GM11168 (cell line): Measurements from ENCODE around the gene ABCB11.
"Not testable (repeated sequence)": the region's sequence is repeated elsewhere in the genome, so short reads cannot be mapped to it uniquely, and the experiment has no call there.

Experiments used
- in situ Hi-C: fragments of 300-500 bp; cut with MboI; formaldehyde crosslinking; loops from one replicate; pipeline ENCODE4 v1.12.0; 2022; ENCODE audit warnings: low sequenced_read_pairs; ENCODE audit not compliant: unreplicated experiment

Gene ABCB11

GRCh38 chr2:169031202-169031601, at the start of gene ABCB11:
Gene ABCB11, minus strand, starts transcription at chr2:169031324. Its CDS starts 13,199 bp downstream, at chr2:169018125.
- in situ Hi-C loops, result no loop called here

DNA sequence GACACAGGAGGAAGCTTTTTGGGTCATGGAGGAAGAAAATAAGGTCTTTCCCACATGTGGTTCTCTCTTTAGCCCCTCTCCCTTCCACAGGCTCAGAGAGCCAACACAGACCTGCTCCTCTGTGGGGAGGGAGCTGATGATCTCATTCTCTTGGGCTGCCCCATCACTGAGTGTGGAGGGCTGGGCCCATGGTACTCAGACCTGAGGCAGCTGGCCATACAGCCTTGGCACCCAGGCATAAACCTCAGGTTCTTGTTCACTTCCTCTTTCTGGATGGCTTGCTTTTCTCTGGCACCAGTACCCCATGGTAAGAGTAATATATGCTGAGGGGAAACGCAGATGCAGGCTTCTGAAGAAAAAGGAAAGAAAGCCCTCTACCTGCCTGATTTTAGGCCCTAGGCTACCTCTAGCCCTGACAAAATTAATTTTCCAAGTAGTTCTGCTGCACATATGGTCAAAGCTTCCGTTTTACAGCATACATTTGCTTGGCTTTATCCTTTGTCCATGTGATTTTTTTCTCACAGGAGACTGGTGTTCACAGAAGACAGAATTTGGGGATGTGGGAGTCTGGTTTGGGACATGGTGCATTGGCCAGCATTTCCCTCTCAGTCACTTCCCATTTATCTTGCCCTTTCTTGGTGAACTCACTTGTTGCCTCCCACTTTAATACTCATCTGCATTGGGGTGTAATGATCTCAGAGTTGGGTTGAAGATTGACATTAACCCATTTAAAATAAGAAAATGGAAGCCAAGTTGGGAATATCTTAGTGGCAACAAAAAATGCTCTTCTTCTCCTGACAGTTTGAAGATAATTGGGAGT, 49.3 kb upstream of the ABCB11 start:
- in situ Hi-C loops, result no loop called here

DNA sequence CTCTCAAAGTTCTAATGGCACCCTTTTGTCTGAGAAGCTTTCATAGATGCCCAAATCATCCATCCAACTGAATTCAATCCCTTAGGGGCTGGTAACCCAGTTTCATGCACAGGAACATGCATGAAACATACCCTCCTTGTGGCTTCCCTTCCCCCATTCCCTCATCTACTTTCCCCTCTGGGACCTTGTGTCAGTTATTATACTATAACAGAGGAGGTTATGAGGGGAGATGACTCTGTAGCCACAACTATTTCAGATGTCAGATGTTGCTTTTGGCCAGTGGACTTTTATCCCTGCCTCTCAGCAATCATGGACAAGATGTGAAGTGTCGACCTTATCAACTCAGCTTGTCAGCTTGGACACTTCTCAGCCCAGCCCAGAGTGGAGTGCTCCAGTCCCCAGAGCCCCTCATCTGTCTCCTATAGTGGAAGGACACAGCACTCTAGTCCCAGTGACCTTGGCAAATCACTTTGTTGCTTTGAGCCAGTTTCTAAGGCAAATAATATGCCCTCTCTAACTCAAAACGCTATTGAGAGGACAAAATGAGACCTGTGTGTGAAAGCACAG, 46.6 kb upstream of the ABCB11 start:
- in situ Hi-C loops, result no loop called here

- in situ Hi-C loops, result no loop called here
These were observed 43.0 kb upstream of the ABCB11 start for GRCh38 chr2:169073963-169074751.

DNA sequence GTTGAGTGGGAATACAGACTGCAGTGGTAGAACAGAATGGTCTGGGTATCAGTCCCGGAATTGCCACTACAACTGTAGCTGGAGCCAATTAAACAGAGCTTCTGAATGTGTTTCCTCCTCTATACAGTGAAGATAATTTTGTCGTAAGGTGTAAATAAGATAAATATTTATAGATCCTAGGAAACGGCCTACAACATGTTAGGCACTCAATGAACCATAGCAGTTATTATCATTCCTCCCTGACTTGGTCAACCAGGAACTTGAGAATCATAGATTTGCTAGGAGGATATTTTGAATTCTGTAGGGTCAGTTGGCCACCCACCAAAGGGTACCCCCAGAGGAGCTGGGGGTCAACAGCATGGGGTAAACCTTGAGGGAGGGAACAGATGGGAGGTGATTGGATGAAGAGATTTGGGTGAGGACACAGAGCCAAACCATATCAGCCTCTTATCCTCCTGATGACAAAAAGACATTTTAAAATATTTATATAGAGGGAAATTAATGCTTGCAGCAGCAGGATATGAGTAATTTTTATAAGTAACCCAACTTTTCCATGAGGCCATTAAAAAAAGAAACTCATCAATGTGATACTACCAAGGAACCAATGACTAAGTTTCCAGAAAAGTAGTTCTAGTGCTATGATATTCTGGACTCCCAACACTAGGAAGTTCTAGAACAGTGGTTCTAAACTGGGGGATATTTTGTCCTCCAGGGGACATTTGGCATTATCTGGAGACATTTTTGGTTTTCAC, 42.3 kb upstream of the ABCB11 start:
- in situ Hi-C loops, result no loop called here

- in situ Hi-C loops, result no loop called here
These were observed 41.2 kb upstream of the ABCB11 start for GRCh38 chr2:169072163-169072925.

- in situ Hi-C loops, result no loop called here
These were observed 40.3 kb upstream of the ABCB11 start for GRCh38 chr2:169071455-169071854.

DNA sequence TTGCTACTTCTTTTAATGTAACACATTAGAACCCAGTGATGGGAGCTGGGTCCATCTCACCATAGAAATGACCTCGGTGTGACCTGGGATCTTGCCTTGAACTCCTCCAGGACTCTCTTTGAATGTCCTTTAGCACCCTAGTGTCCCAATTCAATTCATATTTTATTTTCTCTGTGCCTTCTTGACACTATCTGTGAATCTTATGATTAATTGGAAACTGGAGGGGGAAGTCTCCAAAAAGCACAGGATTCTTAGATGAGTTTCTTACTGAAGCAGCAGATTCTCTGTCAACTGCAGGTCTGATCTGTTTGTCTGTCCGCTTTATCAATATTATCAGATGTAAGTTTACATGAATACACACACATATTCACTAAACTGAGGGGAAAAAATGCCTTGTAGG, 38.7 kb upstream of the ABCB11 start:
- in situ Hi-C loops, result no loop called here

- in situ Hi-C loops, result no loop called here
These were observed 38.2 kb upstream of the ABCB11 start, which contains the start of gene DHRS9 for GRCh38 chr2:169069341-169069740. Gene DHRS9, plus strand, starts transcription at chr2:169069563. Its CDS starts 12,019 bp downstream, at chr2:169081582.

DNA sequence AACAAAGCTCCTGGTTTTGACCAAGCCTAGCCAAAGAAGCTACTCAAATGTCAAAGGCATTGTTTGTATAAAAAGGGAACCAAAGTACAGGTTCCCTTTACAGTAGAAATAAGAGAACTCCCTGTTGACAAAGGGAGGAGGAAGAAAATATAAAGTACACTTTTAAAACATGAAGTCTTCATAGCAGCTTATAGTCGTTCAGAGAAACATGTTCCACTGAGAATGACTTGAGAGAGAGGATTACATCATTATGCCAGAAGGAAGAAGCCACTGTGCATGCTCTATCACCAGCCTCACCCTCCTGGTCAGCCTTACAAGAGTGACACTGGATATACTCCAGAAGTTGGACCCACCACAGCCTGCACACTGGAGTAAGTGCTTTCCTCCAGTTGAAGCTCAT, 35.8 kb upstream of the ABCB11 start:
- in situ Hi-C loops, result no loop called here

- in situ Hi-C loops, result no loop called here
These were observed 34.9 kb upstream of the ABCB11 start for GRCh38 chr2:169065864-169066517.

- in situ Hi-C loops, result no loop called here
These were observed 34.3 kb upstream of the ABCB11 start for GRCh38 chr2:169065422-169065821.

DNA sequence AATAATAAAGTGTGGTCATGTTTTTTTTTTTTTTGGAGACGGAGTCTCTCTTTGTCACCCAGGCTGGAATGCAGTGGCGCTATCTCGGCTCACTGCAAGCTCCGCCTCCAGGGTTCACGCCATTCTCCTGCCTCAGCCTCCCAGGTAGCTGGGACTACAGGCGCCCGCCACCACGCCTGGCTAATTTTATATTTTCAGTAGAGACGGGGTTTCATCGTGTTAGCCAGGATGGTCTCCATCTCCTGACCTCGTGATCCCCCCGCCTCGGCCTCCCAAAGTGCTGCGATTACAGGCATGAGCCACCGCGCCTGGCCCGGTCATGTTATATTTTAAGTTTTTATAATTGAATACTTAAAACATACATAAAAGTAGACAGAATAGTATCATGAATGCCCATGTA, 33.1 kb upstream of the ABCB11 start:
- in situ Hi-C loops, result not testable (repeated sequence)

GRCh38 chr2:169054575-169054974, 23.5 kb upstream of the ABCB11 start:
- in situ Hi-C loops, result not testable (repeated sequence)

DNA sequence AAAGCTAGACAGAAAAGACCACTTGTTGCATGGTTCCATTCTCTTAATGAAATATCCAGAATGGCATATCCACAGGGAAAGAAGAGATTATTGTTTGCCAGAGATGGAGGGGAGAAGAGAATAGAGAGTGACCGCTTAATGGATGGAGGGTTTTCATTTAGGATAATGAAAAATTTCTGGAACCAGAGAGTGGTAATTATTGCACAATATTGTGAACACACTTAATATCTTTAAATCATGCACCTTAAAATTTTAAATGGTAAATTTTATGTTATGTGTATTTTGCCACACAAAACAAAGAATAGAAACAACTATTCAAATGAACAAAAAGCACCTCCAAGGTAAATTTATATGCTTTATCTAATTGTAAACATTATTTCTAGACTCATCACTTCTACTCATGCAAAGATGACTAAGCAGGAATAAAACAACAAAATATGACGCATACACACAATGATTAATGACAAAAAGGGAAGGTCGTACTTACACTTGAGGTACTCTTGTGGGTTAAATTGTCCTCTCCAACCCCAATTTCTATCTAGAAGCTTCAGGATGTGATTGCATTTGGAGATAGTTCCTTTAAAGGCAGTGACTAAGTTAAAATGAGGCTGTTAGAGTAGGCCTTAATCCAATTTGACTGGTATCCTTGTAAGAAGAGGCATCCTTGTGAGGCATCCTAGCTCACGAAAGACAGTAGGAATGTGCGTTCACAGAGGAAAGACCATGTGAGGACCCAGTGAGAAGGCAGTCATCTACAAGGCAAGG, 19.5 kb upstream of the ABCB11 start:
- in situ Hi-C loops, result no loop called here

DNA sequence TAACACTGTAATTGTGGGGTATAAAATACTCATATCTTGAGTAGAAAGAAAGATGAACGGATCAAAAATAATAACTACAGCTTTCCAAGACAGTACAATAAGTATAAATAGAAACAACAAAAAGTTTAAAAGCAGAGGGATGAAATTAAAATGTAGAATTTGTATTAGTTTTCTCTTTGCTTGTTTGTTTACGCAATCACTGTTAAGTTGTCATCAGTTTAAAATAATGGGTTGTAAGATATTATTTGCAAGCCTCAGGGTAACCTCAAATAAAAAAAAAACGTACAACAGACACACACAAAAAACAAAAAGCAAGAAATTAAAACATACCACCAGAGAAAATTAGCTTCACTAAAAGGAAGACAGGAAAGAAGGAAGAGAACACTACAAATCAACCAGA, 18.0 kb upstream of the ABCB11 start:
- in situ Hi-C loops, result no loop called here

DNA sequence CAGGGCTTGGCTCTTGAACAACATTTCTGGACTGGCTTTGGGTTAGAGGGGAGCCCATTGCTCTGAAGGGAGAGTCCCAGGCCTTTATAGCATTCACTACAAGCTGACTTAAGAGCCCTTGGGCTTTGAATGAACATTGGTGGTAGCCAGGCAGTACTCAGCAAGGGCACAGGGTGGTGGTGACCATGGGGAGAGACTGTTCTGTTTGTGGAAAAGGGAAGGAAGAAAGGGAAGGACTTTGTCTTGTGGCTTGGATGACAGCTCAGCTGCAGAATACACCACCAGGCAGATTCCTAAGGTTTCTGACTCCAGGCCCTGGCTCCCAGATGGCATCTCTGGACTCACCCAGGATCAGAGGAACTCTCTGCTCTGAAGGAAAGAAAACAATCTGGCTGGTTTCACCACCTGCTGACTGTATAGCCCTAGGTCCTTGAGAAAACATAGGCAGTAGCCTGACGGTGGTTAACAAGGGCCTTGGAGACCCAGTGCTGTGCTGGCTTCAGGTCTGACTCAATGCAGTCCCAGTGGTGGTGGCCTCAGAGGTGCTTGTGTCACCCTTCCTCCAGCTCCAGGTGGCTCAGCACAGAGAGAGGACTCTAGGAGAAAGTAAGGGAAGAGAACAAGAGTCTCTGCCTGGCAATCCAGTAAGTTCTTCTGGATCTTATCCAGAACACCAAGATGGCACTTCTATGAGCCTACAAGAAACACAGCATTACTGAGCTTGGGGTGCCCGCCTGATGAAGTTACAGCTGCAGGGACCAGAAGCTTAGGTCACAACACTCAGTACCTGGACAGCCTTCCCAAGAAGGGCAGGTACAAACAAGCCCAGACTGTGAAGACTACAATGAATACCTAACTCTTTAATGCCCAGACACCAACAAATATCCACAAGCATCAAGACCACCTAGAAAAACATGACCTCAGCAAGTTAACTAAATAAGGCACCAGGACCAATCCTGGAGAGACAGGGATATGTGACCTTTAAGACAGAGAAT, 16.4 kb upstream of the ABCB11 start:
- in situ Hi-C loops, result no loop called here
